ENCODE data around the gene GRAP. TPM values are rescaled to one million over a fixed set of nuclear protein-coding genes. Genes with fewer than 3 reads are reported as not detected.
"Not testable (repeated sequence)": the region's sequence is repeated elsewhere in the genome, so short reads cannot be mapped to it uniquely, and the experiment has no call there.

GRAP gene
- total and polyA plus RNA-seq, 9 of the 15 experiments (the other 6 are each of a cell fraction or from before 2014, with no cell fraction given), result 0.07 to 0.41 (median 0.19) TPM; not detected in 5

GRCh38 chr17:19031729-19032128, 15.0 kb downstream of the GRAP start:
- H3K4me3 ChIP-seq; BruUV-seq (replicated peaks); H2AFZ ChIP-seq (ENCODE audit: low read depth, low read length); POLR2A ChIA-PET; H3K27me3 ChIP-seq (ENCODE audit: control insufficient read depth in 2 of 2, insufficient read depth in 2 of 2, low read length in 2 of 2); H3K36me3 ChIP-seq (ENCODE audit: control insufficient read depth, insufficient read depth, low read length); H3K9ac ChIP-seq (ENCODE audit: insufficient read depth in 1 of 2, low read depth in 2 of 2, low read length in 2 of 2); H3K4me1 ChIP-seq (replicated peaks in 1 of 2; ENCODE audit: control insufficient read depth in 2 of 2, insufficient read depth in 2 of 2, low read length in 2 of 2); H3K9me3 ChIP-seq (replicated peaks; ENCODE audit: control insufficient read depth, insufficient read depth, low read depth, low read length); intact Hi-C loops (cut with micrococcal nuclease); DNase-seq (ENCODE audit: extremely low read depth in 1 of 4, low spot score in 3 of 4); CTCF ChIA-PET (ENCODE audit: low intra/inter-chr PET ratio); in situ Hi-C loops (cut with MboI); H3K27ac ChIP-seq (ENCODE audit: extremely low read depth, low read depth, low read length); H4K20me1 ChIP-seq (replicated peaks; ENCODE audit: control insufficient read depth, insufficient read depth, low read length); H3K9me1 ChIP-seq (ENCODE audit: control insufficient read depth, insufficient read depth, low read length); H3K79me2 ChIP-seq (ENCODE audit: control insufficient read depth, insufficient read depth, low read length); H3K4me2 ChIP-seq (ENCODE audit: insufficient read depth, low read length): not testable (repeated sequence)
- FAIRE-seq, result peak; percentile 80
- TF ChIP-seq CTCF (IDR thresholded peaks at IDR 0.05 in 2 of 3, conservative IDR thresholded peaks at IDR 0.05 in 1 of 3; ENCODE audit: insufficient read depth in 2 of 3, low read depth in 1 of 3, low read length in 3 of 3), result peak in 2 of 3 experiments; percentile 25 to 37; a peak in 4 of 6 replicates
- ATAC-seq, result peak; percentile 98
- WGBS (ENCODE audit: insufficient coverage, low coverage, missing lambda C conversion rate), result no CpG with 5 or more reads among the region's 4 CpGs

GRCh38 chr17:19030771-19031449, 15.8 kb downstream of the GRAP start:
- WGBS (ENCODE audit: insufficient coverage, low coverage, missing lambda C conversion rate), result no CpG with 5 or more reads among the region's 5 CpGs
- BruUV-seq (replicated peaks), result not testable (repeated sequence)

GRCh38 chr17:19029740-19030139, 17.0 kb downstream of the GRAP start:
- CTCF ChIA-PET (ENCODE audit: low intra/inter-chr PET ratio); H4K20me1 ChIP-seq (replicated peaks; ENCODE audit: control insufficient read depth, insufficient read depth, low read length); H3K27ac ChIP-seq (ENCODE audit: extremely low read depth, low read depth, low read length); H2AFZ ChIP-seq (ENCODE audit: low read depth, low read length); H3K9me3 ChIP-seq (replicated peaks; ENCODE audit: control insufficient read depth, insufficient read depth, low read depth, low read length); POLR2A ChIA-PET; H3K4me3 ChIP-seq; H3K36me3 ChIP-seq (ENCODE audit: control insufficient read depth, insufficient read depth, low read length); H3K27me3 ChIP-seq (ENCODE audit: control insufficient read depth in 2 of 2, insufficient read depth in 2 of 2, low read length in 2 of 2); ATAC-seq; H3K79me2 ChIP-seq (ENCODE audit: control insufficient read depth, insufficient read depth, low read length); DNase-seq (ENCODE audit: extremely low read depth in 1 of 4, low spot score in 3 of 4); FAIRE-seq; H3K9me1 ChIP-seq (ENCODE audit: control insufficient read depth, insufficient read depth, low read length); H3K4me1 ChIP-seq (replicated peaks in 1 of 2; ENCODE audit: control insufficient read depth in 2 of 2, insufficient read depth in 2 of 2, low read length in 2 of 2); intact Hi-C loops (cut with micrococcal nuclease); BruUV-seq (replicated peaks); H3K4me2 ChIP-seq (ENCODE audit: insufficient read depth, low read length); H3K9ac ChIP-seq (ENCODE audit: insufficient read depth in 1 of 2, low read depth in 2 of 2, low read length in 2 of 2): not testable (repeated sequence)
- WGBS (ENCODE audit: insufficient coverage, low coverage, missing lambda C conversion rate), result no CpG with 5 or more reads among the region's 5 CpGs
- in situ Hi-C loops (cut with MboI), result loop anchor here (5.0 kb wide), 1 partner anchor 118 kb away; no protein-coding TSS in a partner anchor

More at GRCh38 chr17:19030771-19031449, 15.8 kb downstream of the GRAP start:
- H3K9me1 ChIP-seq (ENCODE audit: control insufficient read depth, insufficient read depth, low read length); POLR2A ChIA-PET; H4K20me1 ChIP-seq (replicated peaks; ENCODE audit: control insufficient read depth, insufficient read depth, low read length); ATAC-seq; H3K36me3 ChIP-seq (ENCODE audit: control insufficient read depth, insufficient read depth, low read length); H3K4me3 ChIP-seq; H3K79me2 ChIP-seq (ENCODE audit: control insufficient read depth, insufficient read depth, low read length); H3K9ac ChIP-seq (ENCODE audit: insufficient read depth in 1 of 2, low read depth in 2 of 2, low read length in 2 of 2); H3K27me3 ChIP-seq (ENCODE audit: control insufficient read depth in 2 of 2, insufficient read depth in 2 of 2, low read length in 2 of 2); CTCF ChIA-PET (ENCODE audit: low intra/inter-chr PET ratio); H2AFZ ChIP-seq (ENCODE audit: low read depth, low read length); H3K9me3 ChIP-seq (replicated peaks; ENCODE audit: control insufficient read depth, insufficient read depth, low read depth, low read length); FAIRE-seq; intact Hi-C loops (cut with micrococcal nuclease); H3K4me2 ChIP-seq (ENCODE audit: insufficient read depth, low read length); in situ Hi-C loops (cut with MboI); H3K27ac ChIP-seq (ENCODE audit: extremely low read depth, low read depth, low read length); DNase-seq (ENCODE audit: extremely low read depth in 1 of 4, low spot score in 3 of 4); H3K4me1 ChIP-seq (replicated peaks in 1 of 2; ENCODE audit: control insufficient read depth in 2 of 2, insufficient read depth in 2 of 2, low read length in 2 of 2): not testable (repeated sequence)

All from K562 (cell line).